Measurements from ENCODE around the gene SFR1.

The SFR1 gene

DNA sequence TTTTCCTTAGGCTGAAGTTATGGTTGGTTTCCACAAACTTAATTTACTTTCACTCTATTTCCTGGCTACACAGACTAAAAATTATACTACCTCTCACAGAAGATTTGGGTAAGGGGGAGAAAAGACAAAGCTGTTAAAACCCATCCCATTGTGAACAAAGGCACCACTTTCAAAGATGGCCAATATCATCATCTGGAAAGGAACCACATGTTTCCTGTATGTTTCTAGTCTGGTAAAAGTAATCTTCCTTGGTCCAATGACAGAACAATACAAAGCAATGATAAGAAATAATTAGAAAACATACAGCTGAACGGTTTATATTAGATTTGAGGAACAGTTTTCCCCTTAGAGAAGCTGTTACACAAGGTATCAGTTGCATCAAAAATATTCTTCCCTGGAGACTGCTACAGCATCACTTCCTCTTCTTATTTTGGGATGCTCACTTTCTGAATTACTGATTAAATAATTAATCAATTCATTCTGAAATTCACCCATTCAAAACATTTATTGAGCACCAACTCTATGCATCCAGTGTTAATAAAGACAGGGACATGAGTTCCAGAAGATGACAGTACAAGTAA is 8.5 kb upstream of the SFR1 start:
- H3K36me3 ChIP-seq (replicated peaks; ENCODE audit: low read depth, low read length): no peaks in the 10 kb centered on the region
- H3K4me2 ChIP-seq (ENCODE audit: low read length): peak overlapping the region; percentile 9; the same call in 1 of the 2 replicates
- no peaks in the 10 kb centered on the region for H3K27me3 ChIP-seq (ENCODE audit: low read depth, low read length)
- H3K9ac ChIP-seq (ENCODE audit: low read length): no peak overlapping the region
- H4K20me1 ChIP-seq (ENCODE audit: insufficient read depth, low read length): no peaks in the 10 kb centered on the region
- no peak overlapping the region for H3K4me3 ChIP-seq (ENCODE audit: low read length)
- no peaks in the 10 kb centered on the region for H3K79me2 ChIP-seq (ENCODE audit: low read length)
- no peak overlapping the region for H3K27ac ChIP-seq (ENCODE audit: low read length)
- no peak overlapping the region for H2AFZ ChIP-seq (ENCODE audit: low read depth, low read length)
- no peak for TF ChIP-seq EZH2phosphoT487 (IDR thresholded peaks at IDR 0.05; ENCODE audit: low read depth)
- TF ChIP-seq, protein P1, sequence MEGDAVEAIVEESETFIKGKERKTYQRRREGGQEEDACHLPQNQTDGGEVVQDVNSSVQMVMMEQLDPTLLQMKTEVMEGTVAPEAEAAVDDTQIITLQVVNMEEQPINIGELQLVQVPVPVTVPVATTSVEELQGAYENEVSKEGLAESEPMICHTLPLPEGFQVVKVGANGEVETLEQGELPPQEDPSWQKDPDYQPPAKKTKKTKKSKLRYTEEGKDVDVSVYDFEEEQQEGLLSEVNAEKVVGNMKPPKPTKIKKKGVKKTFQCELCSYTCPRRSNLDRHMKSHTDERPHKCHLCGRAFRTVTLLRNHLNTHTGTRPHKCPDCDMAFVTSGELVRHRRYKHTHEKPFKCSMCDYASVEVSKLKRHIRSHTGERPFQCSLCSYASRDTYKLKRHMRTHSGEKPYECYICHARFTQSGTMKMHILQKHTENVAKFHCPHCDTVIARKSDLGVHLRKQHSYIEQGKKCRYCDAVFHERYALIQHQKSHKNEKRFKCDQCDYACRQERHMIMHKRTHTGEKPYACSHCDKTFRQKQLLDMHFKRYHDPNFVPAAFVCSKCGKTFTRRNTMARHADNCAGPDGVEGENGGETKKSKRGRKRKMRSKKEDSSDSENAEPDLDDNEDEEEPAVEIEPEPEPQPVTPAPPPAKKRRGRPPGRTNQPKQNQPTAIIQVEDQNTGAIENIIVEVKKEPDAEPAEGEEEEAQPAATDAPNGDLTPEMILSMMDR (IDR thresholded peaks at IDR 0.05; ENCODE audit: low read depth, low read length): no peak
- H3K4me1 ChIP-seq (ENCODE audit: low read length): peaks cover 20% of the 10 kb centered on the region
- no peaks in the 10 kb centered on the region for H3K9me3 ChIP-seq (ENCODE audit: insufficient read depth, low read length)

DNA sequence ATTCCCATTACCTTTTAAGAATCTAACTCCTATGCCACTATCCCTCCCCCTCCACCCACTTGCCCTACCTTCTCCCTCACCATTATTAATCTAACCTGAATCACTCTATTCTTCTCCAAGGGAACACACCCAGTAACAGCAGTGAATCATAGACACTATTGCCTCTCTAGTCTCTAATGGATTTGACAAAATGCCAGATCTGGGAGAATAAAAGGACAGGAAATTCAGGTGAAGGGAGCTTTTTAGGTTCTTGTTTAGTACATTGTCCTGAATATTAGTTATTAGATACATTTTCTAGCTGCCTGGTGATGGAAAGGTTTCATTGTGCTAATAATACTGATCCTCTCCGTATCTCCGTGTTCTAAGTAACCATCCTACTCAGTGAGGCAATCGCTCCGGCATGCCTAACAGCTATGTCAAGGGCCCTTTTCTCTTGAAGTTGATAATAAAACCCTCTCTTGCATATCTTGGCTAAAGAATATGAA is 4.1 kb upstream of the SFR1 start:
- Histone ChIP-seq H3K36me3 (replicated peaks; ENCODE audit: low read depth, low read length) (no peaks in the 10 kb centered on the region), H3K9ac (ENCODE audit: low read length) (no peak overlapping the region), H3K27me3 (ENCODE audit: low read depth, low read length) (no peaks in the 10 kb centered on the region), H3K4me1 (ENCODE audit: low read length) (peaks cover 17% of the 10 kb centered on the region), H3K4me2 (ENCODE audit: low read length) (no peak overlapping the region), H3K27ac (ENCODE audit: low read length) (no peak overlapping the region), H3K79me2 (ENCODE audit: low read length) (no peaks in the 10 kb centered on the region; the same call in 1 of the 2 replicates), H4K20me1 (ENCODE audit: insufficient read depth, low read length) (no peaks in the 10 kb centered on the region), H3K9me3 (ENCODE audit: insufficient read depth, low read length) (no peaks in the 10 kb centered on the region), H3K4me3 (ENCODE audit: low read length) (no peak overlapping the region), H2AFZ (ENCODE audit: low read depth, low read length) (no peak overlapping the region)
- TF ChIP-seq, protein P1 (IDR thresholded peaks at IDR 0.05; ENCODE audit: low read depth, low read length): no peak
- TF ChIP-seq EZH2phosphoT487 (IDR thresholded peaks at IDR 0.05; ENCODE audit: low read depth): no peak

- H3K36me3 ChIP-seq (replicated peaks; ENCODE audit: low read depth, low read length): no peaks in the 10 kb centered on the region
- no peaks in the 10 kb centered on the region for H3K9me3 ChIP-seq (ENCODE audit: insufficient read depth, low read length)
- H4K20me1 ChIP-seq (ENCODE audit: insufficient read depth, low read length): no peaks in the 10 kb centered on the region
- no peaks in the 10 kb centered on the region; the same call in 1 of the 2 replicates for H3K79me2 ChIP-seq (ENCODE audit: low read length)
- peak overlapping the region; percentile 45; the same call in 1 of the 2 replicates for H2AFZ ChIP-seq (ENCODE audit: low read depth, low read length)
- H3K27ac ChIP-seq (ENCODE audit: low read length): no peak overlapping the region
- no peak overlapping the region for H3K4me2 ChIP-seq (ENCODE audit: low read length)
- H3K4me1 ChIP-seq (ENCODE audit: low read length): peaks cover 11% of the 10 kb centered on the region
- H3K27me3 ChIP-seq (ENCODE audit: low read depth, low read length): no peaks in the 10 kb centered on the region
- H3K9ac ChIP-seq (ENCODE audit: low read length): no peak overlapping the region
- H3K4me3 ChIP-seq (ENCODE audit: low read length): no peak overlapping the region
- TF ChIP-seq, protein P1 (IDR thresholded peaks at IDR 0.05; ENCODE audit: low read depth, low read length): no peak
- no peak for TF ChIP-seq EZH2phosphoT487 (IDR thresholded peaks at IDR 0.05; ENCODE audit: low read depth)
Measured at GRCh38 chr10:104119996-104120395, 2.0 kb upstream of the SFR1 start.

DNA sequence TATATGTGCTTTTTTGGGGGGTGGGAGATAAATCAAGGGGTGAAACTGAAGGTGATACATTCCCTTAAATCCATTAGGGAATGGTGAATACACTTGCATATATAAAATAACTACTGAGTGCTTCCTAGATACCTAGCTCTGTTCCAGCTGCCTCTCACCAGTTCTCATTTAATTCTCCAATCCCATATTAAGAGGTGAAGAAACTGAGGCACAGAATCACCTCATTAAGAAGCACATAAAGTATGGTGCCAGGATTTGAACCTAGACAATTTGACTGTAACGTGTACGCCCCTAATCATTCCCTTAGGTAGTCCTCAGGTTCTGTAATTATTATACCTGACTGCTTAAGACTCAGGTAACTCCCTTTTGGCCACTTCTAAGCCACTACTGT is 1.5 kb upstream of the SFR1 start:
- Histone ChIP-seq H4K20me1 (ENCODE audit: insufficient read depth, low read length) (no peaks in the 10 kb centered on the region), H3K36me3 (replicated peaks; ENCODE audit: low read depth, low read length) (no peaks in the 10 kb centered on the region), H3K79me2 (ENCODE audit: low read length) (no peaks in the 10 kb centered on the region; the same call in 1 of the 2 replicates), H3K9me3 (ENCODE audit: insufficient read depth, low read length) (no peaks in the 10 kb centered on the region), H3K4me3 (ENCODE audit: low read length) (peak overlapping the region; percentile 99), H3K27me3 (ENCODE audit: low read depth, low read length) (no peaks in the 10 kb centered on the region), H3K4me2 (ENCODE audit: low read length) (peak overlapping the region; percentile 59), H3K27ac (ENCODE audit: low read length) (peak overlapping the region; percentile 86; the same call in 1 of the 2 replicates), H3K4me1 (ENCODE audit: low read length) (peaks cover 11% of the 10 kb centered on the region), H3K9ac (ENCODE audit: low read length) (peak overlapping the region; percentile 98; the same call in 1 of the 2 replicates), H2AFZ (ENCODE audit: low read depth, low read length) (peak overlapping the region; percentile 96)
- TF ChIP-seq EZH2phosphoT487 (IDR thresholded peaks at IDR 0.05; ENCODE audit: low read depth): no peak
- TF ChIP-seq, protein P1 (IDR thresholded peaks at IDR 0.05; ENCODE audit: low read depth, low read length): no peak
